GM10248 (cell line): Measurements from ENCODE around the gene CLEC16A.

ENCODE experiments used
- CTCF ChIA-PET: fragments of 300-600 bp; sonication (Branson Sonifier 250); formaldehyde crosslinking; extraction: SDS; loops from one replicate; lab custom pipeline; 2021; ENCODE audit warnings: antibody characterized with exemption; lab: Yijun Ruan, JAX
- POLR2A ChIA-PET: fragments of 350-650 bp; sonication (Branson Sonifier 250); formaldehyde crosslinking; extraction: SDS; loops from one replicate; lab custom pipeline; 2020; ENCODE audit warnings: antibody characterized with exemption; lab: Yijun Ruan, JAX
- DNase-seq: peaks from one replicate; pipeline ENCODE4 v3.0.0; 2012; ENCODE audit errors: extremely low spot score
- TF ChIP-seq, protein P1 (sequence below): IDR thresholded peaks from 2 replicates; pipeline ENCODE4 v1.5.1; 2012; ENCODE audit warnings: mild to moderate bottlenecking, low read depth; ENCODE audit errors: extremely low read depth, missing control alignments, control extremely low read depth

CLEC16A gene

GRCh38 chr16:11045846-11046245 lies 101.5 kb downstream of the CLEC16A start:
- TF ChIP-seq, protein P1, sequence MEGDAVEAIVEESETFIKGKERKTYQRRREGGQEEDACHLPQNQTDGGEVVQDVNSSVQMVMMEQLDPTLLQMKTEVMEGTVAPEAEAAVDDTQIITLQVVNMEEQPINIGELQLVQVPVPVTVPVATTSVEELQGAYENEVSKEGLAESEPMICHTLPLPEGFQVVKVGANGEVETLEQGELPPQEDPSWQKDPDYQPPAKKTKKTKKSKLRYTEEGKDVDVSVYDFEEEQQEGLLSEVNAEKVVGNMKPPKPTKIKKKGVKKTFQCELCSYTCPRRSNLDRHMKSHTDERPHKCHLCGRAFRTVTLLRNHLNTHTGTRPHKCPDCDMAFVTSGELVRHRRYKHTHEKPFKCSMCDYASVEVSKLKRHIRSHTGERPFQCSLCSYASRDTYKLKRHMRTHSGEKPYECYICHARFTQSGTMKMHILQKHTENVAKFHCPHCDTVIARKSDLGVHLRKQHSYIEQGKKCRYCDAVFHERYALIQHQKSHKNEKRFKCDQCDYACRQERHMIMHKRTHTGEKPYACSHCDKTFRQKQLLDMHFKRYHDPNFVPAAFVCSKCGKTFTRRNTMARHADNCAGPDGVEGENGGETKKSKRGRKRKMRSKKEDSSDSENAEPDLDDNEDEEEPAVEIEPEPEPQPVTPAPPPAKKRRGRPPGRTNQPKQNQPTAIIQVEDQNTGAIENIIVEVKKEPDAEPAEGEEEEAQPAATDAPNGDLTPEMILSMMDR, result no peak
- POLR2A ChIA-PET, result no interaction called here
- no peak for DNase-seq
- CTCF ChIA-PET, result interaction anchor here (1.7 kb wide), 1 partner anchor 13 kb away, joined by 4 read pairs; no protein-coding TSS in a partner anchor

GRCh38 chr16:11046382-11046931 lies 102.1 kb downstream of the CLEC16A start:
- TF ChIP-seq, protein P1, result no peak
- CTCF ChIA-PET, result interaction anchor here (1.7 kb wide), 1 partner anchor 13 kb away, joined by 4 read pairs; no protein-coding TSS in a partner anchor
- POLR2A ChIA-PET, result no interaction called here
- DNase-seq, result no peak

DNA sequence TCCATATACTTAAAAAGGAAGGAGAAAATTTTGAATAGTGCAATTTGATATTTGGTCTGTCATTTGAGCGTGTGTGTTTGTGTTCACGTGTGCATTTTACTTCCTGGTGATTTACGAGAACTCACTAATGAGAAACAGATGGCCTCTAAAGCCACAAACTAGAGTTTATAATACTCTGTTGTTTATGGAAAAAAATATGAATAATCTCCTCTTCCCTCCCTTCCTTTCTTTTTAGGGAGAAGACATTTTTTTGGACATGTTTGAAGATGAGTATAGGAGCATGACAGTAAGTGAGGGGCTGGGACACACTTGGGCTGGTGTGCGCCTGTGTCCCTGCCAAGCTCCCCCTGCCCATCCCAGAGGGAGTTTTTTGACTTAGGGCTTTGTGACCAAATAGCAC lies 102.7 kb downstream of the CLEC16A start:
- CTCF ChIA-PET, result interaction anchor here (1.7 kb wide), 1 partner anchor 12 kb away, joined by 4 read pairs; no protein-coding TSS in a partner anchor
- TF ChIP-seq, protein P1, result no peak
- POLR2A ChIA-PET, result no interaction called here
- DNase-seq, result no peak

DNA sequence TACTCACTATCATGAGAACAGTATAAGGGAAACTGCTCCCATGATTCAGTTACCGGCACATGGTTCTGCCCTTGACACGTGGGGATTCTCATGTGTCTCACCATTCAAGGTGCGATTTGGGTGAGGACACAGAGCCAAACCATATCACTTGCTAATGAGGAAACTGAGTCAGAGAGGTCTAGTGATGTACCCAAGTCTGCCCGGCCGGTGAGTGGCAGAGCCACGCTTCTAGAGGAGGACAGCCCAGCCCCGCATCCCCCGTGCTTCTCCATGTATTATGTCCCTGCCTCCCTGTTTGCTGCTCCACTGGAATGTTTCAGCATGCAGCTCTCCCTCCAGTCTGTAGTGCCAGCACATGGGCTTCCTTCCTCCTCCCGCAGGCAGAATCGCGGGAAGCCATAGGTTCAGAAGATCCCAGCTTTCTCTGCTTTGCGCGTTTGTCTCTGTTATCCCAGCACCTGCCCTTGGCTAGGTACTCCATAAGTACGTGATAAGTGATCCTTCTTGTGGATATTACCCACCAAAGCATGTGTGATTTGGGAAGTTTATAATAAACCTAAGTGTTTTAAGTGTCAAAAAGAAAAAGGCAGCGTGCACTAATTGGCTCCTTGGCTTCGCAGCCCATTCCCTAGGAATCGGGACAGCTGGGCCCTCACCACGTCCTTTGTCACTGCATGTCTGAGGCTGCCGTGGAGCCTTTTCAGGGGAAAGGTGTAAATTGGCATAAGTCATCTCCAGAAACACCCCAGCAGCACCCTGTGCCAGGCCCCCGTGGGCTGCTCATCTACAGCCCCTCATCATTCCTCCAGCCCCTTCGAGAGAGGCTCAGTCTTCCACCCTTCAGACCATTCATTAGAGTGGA lies 103.8 kb downstream of the CLEC16A start:
- TF ChIP-seq, protein P1, result no peak
- no peak for DNase-seq
- CTCF ChIA-PET, result interaction anchor here (1.1 to 1.8 kb wide), 2 partner anchors 12 to 35 kb away, joined by 3 to 4 read pairs; no protein-coding TSS in a partner anchor
- POLR2A ChIA-PET, result no interaction called here

GRCh38 chr16:11049396-11050059 lies 105.2 kb downstream of the CLEC16A start:
- ChIA-PET POLR2A (no interaction called here), CTCF (interaction anchor here (1.3 to 1.8 kb wide), 3 partner anchors 10 to 36 kb away, joined by 3 to 4 read pairs (median 3); no protein-coding TSS in a partner anchor)
- TF ChIP-seq, protein P1, result no peak
- no peak for DNase-seq

- ChIA-PET POLR2A (no interaction called here), CTCF (interaction anchor here (1.3 to 1.4 kb wide), 2 partner anchors 11 to 35 kb away, joined by 3 read pairs; no protein-coding TSS in a partner anchor)
- no peak for DNase-seq
- TF ChIP-seq, protein P1, result no peak
Measured at GRCh38 chr16:11050536-11050935, 106.2 kb downstream of the CLEC16A start.
